ENCODE measurements around the gene AGR3. TPM values are rescaled to one million over a fixed set of nuclear protein-coding genes. Genes with fewer than 3 reads are reported as not detected.
A peak's percentile ranks its signal among the peaks of the same experiment; 100 is the strongest.

AGR3 gene
- total and polyA plus RNA-seq, 8 donors, result 7.3 to 132 (median 28.9) TPM

GRCh38 chr7:16904076-16904475 lies 22.3 kb upstream of the AGR3 start:
- Histone ChIP-seq H3K27ac (peak overlapping the region; percentile 36 to 54), H3K36me3 (no peaks in the 10 kb centered on the region)
- no peak for ATAC-seq

GRCh38 chr7:16900209-16900768 lies 18.5 kb upstream of the AGR3 start:
- Histone ChIP-seq H3K9me3 (peaks cover 0 to 14% of the 10 kb centered on the region in 2 donors), H3K36me3 (no peaks in the 10 kb centered on the region), H3K27me3 (no peaks in the 10 kb centered on the region), H3K27ac (no peak overlapping the region), H3K4me1 (peaks cover 0 to 7% of the 10 kb centered on the region in 2 donors), H3K4me3 (no peak overlapping the region)
- DNase-seq (no peak), ATAC-seq (no peak)
- intact Hi-C loops (cut with DNase I), result no loop called here
- no peak for TF ChIP-seq CTCF (IDR thresholded peaks at IDR 0.05)

More at GRCh38 chr7:16904076-16904475, 22.3 kb upstream of the AGR3 start:
- H3K4me3 ChIP-seq, result no peak overlapping the region
- no peaks in the 10 kb centered on the region for H3K27me3 ChIP-seq
- TF ChIP-seq CTCF (IDR thresholded peaks at IDR 0.05), result no peak
- intact Hi-C loops (cut with DNase I), result no loop called here
- peaks cover 0 to 7% of the 10 kb centered on the region in 2 donors for H3K4me1 ChIP-seq
- peaks cover 0 to 2% of the 10 kb centered on the region in 2 donors for H3K9me3 ChIP-seq
- no peak for DNase-seq

GRCh38 chr7:16891874-16892643 lies 10.3 kb upstream of the AGR3 start:
- DNase-seq (no peak), ATAC-seq (peak; percentile 75)
- intact Hi-C loops (cut with DNase I), result no loop called here
- Histone ChIP-seq H3K27me3 (no peaks in the 10 kb centered on the region), H3K4me1 (no peaks in the 10 kb centered on the region), H3K4me3 (no peak overlapping the region), H3K27ac (no peak overlapping the region), H3K36me3 (no peaks in the 10 kb centered on the region), H3K9me3 (no peaks in the 10 kb centered on the region)
- TF ChIP-seq CTCF (IDR thresholded peaks at IDR 0.05), result no peak

- Histone ChIP-seq H3K4me3 (no peak overlapping the region), H3K36me3 (no peaks in the 10 kb centered on the region), H3K27ac (no peak overlapping the region), H3K4me1 (no peaks in the 10 kb centered on the region), H3K27me3 (no peaks in the 10 kb centered on the region), H3K9me3 (no peaks in the 10 kb centered on the region)
- DNase-seq (peak in 1 of 4 donors; percentile 59), ATAC-seq (peak; percentile 99)
- TF ChIP-seq CTCF (IDR thresholded peaks at IDR 0.05), result peak; percentile 20 to 36
- intact Hi-C loops (cut with DNase I), result no loop called here
Measured at GRCh38 chr7:16891338-16891737, 9.6 kb upstream of the AGR3 start.

GRCh38 chr7:16889851-16890415 lies 8.2 kb upstream of the AGR3 start:
- H3K36me3 ChIP-seq, result no peaks in the 10 kb centered on the region
- no peak overlapping the region for H3K27ac ChIP-seq
- no peak for TF ChIP-seq CTCF (IDR thresholded peaks at IDR 0.05)
- intact Hi-C loops (cut with DNase I), result no loop called here
- no peaks in the 10 kb centered on the region for H3K4me1 ChIP-seq
- no peak overlapping the region for H3K4me3 ChIP-seq
- no peak for ATAC-seq
- no peaks in the 10 kb centered on the region for H3K9me3 ChIP-seq
- no peak for DNase-seq
- H3K27me3 ChIP-seq, result no peaks in the 10 kb centered on the region
